SK-N-SH treated with all-trans-retinoic acid at 6 μM for 48 hours (cell line): ENCODE measurements around the gene CASP10.

Experiments used
- BACH2 ChIP-seq: fragments of 250-450 bp; sonication (Bioruptor Pico); IDR thresholded peaks from 2 replicates; pipeline ENCODE4 v1.9.0; 2021; ENCODE audit warnings: mild to moderate bottlenecking, borderline replicate concordance
- TOX ChIP-seq: fragments of 250-450 bp; sonication (Bioruptor Pico); IDR thresholded peaks from 2 replicates; pipeline ENCODE4 v1.8.0; 2021; ENCODE audit warnings: mild to moderate bottlenecking, moderate library complexity, borderline replicate concordance
- ZFP3 ChIP-seq: fragments of 250-450 bp; sonication (Bioruptor Pico); IDR thresholded peaks from 2 replicates; pipeline ENCODE4 v1.5.0; 2020; ENCODE audit warnings: mild to moderate bottlenecking, moderate library complexity
- ZNF565 ChIP-seq: fragments of 450-650 bp; formaldehyde crosslinking; conservative IDR thresholded peaks from 2 replicates; pipeline ENCODE4 v1.5.0; 2020; ENCODE audit warnings: low read depth, mild to moderate bottlenecking, moderate library complexity
- TF ChIP-seq, protein P1 (sequence below): fragments of 250-450 bp; sonication (Bioruptor Pico); IDR thresholded peaks from 2 replicates; pipeline ENCODE4 v1.5.0; 2020; ENCODE audit warnings: mild to moderate bottlenecking, moderate library complexity

DNA sequence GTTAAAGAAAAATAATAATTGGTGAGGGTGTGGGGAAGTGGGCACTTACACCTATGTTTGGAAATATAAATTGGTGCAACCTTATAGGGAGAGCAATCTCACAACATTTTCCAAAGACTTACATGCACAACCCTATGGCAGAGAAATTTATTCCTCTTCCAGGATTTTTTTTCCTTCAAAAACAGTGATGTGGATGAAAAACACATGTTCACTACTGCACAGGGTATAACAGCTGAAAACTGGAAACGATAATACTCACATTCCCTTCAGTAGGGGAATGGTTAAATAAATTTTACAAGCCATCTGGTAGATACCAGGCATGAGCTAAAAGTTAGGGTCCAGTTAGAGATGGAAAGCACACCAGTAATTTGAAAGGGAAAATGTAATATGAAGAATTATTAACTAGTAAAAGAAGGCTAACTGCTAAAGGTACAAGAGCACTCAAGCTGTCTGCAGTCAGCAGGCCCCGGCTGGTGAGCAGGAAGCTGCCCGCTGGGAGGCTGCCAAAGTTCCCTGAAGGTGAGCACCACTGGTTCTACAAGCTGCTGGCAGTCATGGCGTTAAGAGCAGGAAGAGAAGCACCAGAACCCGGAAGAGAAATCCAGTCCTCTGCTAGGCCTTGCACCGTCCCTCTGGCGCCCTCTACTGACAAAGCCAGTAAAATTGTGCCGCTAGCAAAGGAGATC lies 49.0 kb downstream of the CASP10 start:
- TF ChIP-seq BACH2 (CRISPR knock-in tag) (no peak), TOX (no peak), ZNF565 (CRISPR knock-in tag) (no peak), ZFP3 (peak; percentile 38; the same call in 1 of the 2 replicates)
- TF ChIP-seq, protein P1, sequence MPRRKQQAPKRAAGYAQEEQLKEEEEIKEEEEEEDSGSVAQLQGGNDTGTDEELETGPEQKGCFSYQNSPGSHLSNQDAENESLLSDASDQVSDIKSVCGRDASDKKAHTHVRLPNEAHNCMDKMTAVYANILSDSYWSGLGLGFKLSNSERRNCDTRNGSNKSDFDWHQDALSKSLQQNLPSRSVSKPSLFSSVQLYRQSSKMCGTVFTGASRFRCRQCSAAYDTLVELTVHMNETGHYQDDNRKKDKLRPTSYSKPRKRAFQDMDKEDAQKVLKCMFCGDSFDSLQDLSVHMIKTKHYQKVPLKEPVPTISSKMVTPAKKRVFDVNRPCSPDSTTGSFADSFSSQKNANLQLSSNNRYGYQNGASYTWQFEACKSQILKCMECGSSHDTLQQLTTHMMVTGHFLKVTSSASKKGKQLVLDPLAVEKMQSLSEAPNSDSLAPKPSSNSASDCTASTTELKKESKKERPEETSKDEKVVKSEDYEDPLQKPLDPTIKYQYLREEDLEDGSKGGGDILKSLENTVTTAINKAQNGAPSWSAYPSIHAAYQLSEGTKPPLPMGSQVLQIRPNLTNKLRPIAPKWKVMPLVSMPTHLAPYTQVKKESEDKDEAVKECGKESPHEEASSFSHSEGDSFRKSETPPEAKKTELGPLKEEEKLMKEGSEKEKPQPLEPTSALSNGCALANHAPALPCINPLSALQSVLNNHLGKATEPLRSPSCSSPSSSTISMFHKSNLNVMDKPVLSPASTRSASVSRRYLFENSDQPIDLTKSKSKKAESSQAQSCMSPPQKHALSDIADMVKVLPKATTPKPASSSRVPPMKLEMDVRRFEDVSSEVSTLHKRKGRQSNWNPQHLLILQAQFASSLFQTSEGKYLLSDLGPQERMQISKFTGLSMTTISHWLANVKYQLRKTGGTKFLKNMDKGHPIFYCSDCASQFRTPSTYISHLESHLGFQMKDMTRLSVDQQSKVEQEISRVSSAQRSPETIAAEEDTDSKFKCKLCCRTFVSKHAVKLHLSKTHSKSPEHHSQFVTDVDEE (CRISPR knock-in tag), result peak; percentile 60; the same call in 1 of the 2 replicates
